GM23338 (cell line): ENCODE results near the gene NOP58.

ENCODE experiments used
- CTCF ChIP-seq, 2 experiments: fragments of 200-600 bp in 1 of 2; sonication (generic) in 1 of 2; conservative IDR thresholded peaks; 2 replicates each; pipeline versions ENCODE4 v1.5.1 to v1.6.1; 2016 to 2017; ENCODE audit warnings: antibody characterized with exemption in 2 of 2, low read depth in 2 of 2, mild to moderate bottlenecking in 2 of 2, moderate library complexity in 1 of 2
- EZH2 ChIP-seq: fragments of 200-600 bp; sonication (generic); IDR thresholded peaks from one replicate; pipeline ENCODE4 v1.8.0; 2017; ENCODE audit warnings: antibody characterized with exemption, mild to moderate bottlenecking, low read depth; ENCODE audit not compliant: unreplicated experiment
- EZH2phosphoT487 ChIP-seq: fragments of 200-600 bp; sonication (generic); IDR thresholded peaks from one replicate; pipeline ENCODE4 v1.8.1; 2018; ENCODE audit warnings: antibody characterized with exemption; ENCODE audit not compliant: unreplicated experiment

GRCh38 chr2:202238234-202239197 is 27.0 kb upstream of the NOP58 start, which contains the start of gene SUMO1:
- no peak for TF ChIP-seq EZH2phosphoT487
- no peak for TF ChIP-seq EZH2
- no peak for TF ChIP-seq CTCF (conservative IDR thresholded peaks at IDR 0.05; ENCODE audit: low read depth in 2 of 2)
